Measurements from ENCODE around the gene GJD4. TPM values are rescaled to one million over a fixed set of nuclear protein-coding genes. Genes with fewer than 3 reads are reported as not detected.
A peak's percentile ranks its signal among the peaks of the same experiment; 100 is the strongest.

GJD4 gene
- total RNA-seq, 1 experiment from 2014 or later, result not detected

DNA sequence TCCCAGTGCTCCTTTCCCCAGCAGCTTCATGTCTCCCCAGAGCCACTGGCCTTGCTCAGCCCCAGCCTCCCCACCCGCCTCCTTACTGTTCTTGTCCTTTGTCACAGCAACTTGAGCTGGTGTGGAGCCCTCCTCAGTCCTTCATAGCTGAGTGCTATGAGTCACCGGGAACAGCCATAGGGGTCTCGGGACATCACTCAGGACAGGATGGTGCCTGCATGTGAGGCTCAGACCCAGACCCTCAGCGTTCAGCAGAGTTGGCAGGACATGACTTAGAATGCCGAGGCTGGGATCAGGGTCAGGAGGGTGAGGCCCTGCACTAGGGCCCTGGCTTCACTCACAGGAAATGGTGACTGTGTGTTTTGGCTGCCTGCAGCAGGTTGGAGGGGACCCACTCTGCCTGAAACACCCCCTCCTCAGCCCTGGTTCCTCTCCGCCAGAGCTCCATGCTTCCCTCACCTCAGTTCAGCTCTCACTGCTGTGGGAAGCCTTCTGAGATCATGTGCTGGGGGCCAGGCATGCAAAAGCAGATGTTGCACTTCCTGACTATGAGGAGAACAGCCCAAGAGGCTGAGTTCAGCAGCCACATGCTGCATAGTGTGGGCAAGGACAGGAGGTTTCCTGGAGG lies 40.7 kb upstream of the GJD4 start:
- no peaks in the 10 kb centered on the region for H4K20me1 ChIP-seq (ENCODE audit: insufficient read depth, low read depth, low read length)
- peaks cover 13% of the 10 kb centered on the region for H3K4me1 ChIP-seq (ENCODE audit: low read length)
- no peaks in the 10 kb centered on the region for H3K9me2 ChIP-seq (replicated peaks; ENCODE audit: insufficient read depth, low read length)
- H3K4me2 ChIP-seq (ENCODE audit: low read depth, low read length, poor library complexity, severe bottlenecking), result peak overlapping the region; percentile 12
- no peaks in the 10 kb centered on the region for H3K27me3 ChIP-seq (ENCODE audit: low read length)
- DNase-seq, result peak; percentile 66
- H3K9ac ChIP-seq (ENCODE audit: low read length), result peak overlapping the region; percentile 62
- no peaks in the 10 kb centered on the region for H3K9me3 ChIP-seq (ENCODE audit: low read length)
- H3K27ac ChIP-seq (ENCODE audit: low read length), result peak overlapping the region; percentile 50
- no peak overlapping the region for H3K4me3 ChIP-seq (ENCODE audit: low read length)
- no peaks in the 10 kb centered on the region for H3K36me3 ChIP-seq (ENCODE audit: insufficient read depth, low read length)
- H2AFZ ChIP-seq (ENCODE audit: low read length), result no peak overlapping the region; the same call in 1 of the 2 replicates
- H3K79me2 ChIP-seq (ENCODE audit: low read length), result no peaks in the 10 kb centered on the region

DNA sequence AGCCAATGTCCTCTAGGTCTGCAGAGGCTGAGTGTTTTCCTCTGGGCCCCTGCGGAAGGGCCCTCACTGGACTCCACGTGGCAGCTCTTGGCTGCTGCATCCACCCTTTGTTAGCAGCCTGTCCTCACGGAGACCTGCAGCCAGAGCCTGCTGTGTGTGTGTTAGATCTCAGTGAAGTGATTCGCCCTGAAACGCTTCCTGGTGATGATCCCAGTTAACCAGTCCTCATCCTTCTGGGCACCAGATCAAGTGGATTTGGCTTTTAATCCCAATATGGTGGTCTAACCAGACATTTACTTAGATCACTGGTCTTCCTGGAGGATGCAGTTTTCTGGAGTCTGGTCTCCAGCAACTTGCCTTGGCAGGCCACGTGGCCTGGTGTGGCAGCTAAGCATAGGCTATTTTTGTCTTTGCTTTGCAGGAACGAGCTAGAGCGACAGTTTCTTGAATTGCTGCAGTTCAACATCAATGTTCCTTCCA lies 39.5 kb upstream of the GJD4 start:
- Histone ChIP-seq H3K4me3 (ENCODE audit: low read length) (no peak overlapping the region), H3K36me3 (ENCODE audit: insufficient read depth, low read length) (no peaks in the 10 kb centered on the region), H3K4me2 (ENCODE audit: low read depth, low read length, poor library complexity, severe bottlenecking) (no peak overlapping the region), H2AFZ (ENCODE audit: low read length) (no peak overlapping the region), H3K27me3 (ENCODE audit: low read length) (no peaks in the 10 kb centered on the region), H3K9ac (ENCODE audit: low read length) (no peak overlapping the region), H3K27ac (ENCODE audit: low read length) (no peak overlapping the region), H3K9me3 (ENCODE audit: low read length) (no peaks in the 10 kb centered on the region), H3K79me2 (ENCODE audit: low read length) (no peaks in the 10 kb centered on the region), H3K9me2 (replicated peaks; ENCODE audit: insufficient read depth, low read length) (no peaks in the 10 kb centered on the region), H3K4me1 (ENCODE audit: low read length) (peaks cover 18% of the 10 kb centered on the region), H4K20me1 (ENCODE audit: insufficient read depth, low read depth, low read length) (no peaks in the 10 kb centered on the region)
- DNase-seq, result no peak

DNA sequence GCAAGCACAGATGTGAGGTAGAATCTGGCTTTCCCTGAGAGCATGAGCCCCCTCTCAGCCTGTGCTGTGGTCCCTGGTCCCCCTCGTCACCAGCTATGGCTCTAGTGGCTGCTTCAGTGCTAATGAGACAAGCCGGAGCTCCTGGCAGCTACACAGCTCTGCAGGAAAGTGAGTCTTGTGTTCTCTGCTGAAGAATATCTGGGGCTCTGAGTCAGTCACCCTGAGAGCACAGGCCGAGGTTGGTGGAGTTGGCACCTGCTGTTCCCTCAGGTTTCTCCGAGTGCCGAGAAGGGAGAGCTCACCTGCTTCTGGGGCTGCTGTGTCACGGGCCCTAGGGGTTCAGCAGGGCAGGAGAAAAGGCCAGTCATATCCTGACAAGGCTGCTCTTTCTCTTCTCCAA lies 37.2 kb upstream of the GJD4 start:
- Histone ChIP-seq H3K79me2 (ENCODE audit: low read length) (no peaks in the 10 kb centered on the region), H3K4me3 (ENCODE audit: low read length) (no peak overlapping the region), H3K9me2 (replicated peaks; ENCODE audit: insufficient read depth, low read length) (no peaks in the 10 kb centered on the region), H3K4me1 (ENCODE audit: low read length) (peaks cover 24% of the 10 kb centered on the region), H3K9me3 (ENCODE audit: low read length) (no peaks in the 10 kb centered on the region), H3K36me3 (ENCODE audit: insufficient read depth, low read length) (no peaks in the 10 kb centered on the region), H3K27me3 (ENCODE audit: low read length) (no peaks in the 10 kb centered on the region), H3K9ac (ENCODE audit: low read length) (no peak overlapping the region), H3K4me2 (ENCODE audit: low read depth, low read length, poor library complexity, severe bottlenecking) (no peak overlapping the region), H2AFZ (ENCODE audit: low read length) (no peak overlapping the region), H4K20me1 (ENCODE audit: insufficient read depth, low read depth, low read length) (no peaks in the 10 kb centered on the region), H3K27ac (ENCODE audit: low read length) (no peak overlapping the region)
- DNase-seq, result no peak

DNA sequence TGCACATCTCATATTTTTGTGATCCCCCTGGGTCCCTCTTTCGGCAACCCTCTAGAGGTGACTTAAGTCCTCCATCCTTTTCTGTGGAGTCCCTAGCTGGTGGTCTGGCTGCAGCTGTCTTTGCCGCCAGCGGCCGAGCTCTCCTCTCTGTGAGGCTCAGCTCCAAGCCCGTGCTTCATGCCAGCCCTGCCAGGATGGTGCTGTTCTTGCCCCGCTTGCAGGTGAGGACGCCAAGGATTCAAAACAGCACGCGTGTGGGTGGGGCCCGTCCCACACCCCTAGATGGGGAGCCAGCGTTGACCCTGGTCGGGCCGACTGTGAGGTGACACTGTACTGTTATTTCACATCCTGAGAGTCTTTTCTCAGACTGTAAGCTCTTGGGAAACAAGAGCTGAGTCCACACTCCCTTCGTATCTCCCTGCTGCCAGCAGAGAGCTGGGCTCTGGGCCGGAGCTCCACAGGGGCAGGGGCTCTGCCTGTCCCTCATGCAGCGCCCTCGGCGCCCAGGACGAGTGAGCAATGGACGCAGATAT lies 36.6 kb upstream of the GJD4 start:
- DNase-seq, result no peak

DNA sequence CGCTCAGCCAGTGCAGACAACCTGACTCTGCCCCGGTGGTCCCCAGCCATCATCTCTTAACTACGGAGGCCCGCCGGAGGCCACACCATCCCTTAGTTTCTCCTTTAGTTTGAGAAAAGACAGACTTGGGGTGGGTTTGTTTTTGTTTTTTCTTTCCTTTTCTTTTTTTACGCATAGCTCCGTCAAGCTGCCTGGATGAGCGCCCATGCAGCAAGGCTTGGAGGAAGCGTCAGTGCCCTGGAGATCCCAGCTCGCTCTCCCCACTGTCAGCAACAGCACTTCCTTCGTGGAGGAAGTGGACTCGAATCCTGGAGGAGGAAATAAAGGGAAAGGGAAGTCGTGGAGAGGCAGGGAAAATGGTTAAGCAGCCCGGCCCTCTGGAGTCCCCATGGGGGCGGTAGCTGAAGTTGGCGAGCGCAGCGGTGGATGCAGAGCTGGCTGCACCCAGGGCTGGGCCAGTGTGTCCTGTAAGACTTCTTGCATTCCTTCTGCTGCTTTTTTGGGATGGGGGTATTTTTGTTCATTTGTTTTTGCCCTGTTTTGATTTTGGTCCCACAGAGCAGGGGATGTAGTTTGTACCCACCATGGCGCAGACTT lies 35.9 kb upstream of the GJD4 start:
- Histone ChIP-seq H2AFZ (ENCODE audit: low read length) (no peak overlapping the region), H3K9me3 (ENCODE audit: low read length) (no peaks in the 10 kb centered on the region), H3K4me3 (ENCODE audit: low read length) (no peak overlapping the region), H3K27me3 (ENCODE audit: low read length) (no peaks in the 10 kb centered on the region), H3K79me2 (ENCODE audit: low read length) (no peaks in the 10 kb centered on the region), H3K9ac (ENCODE audit: low read length) (no peak overlapping the region), H4K20me1 (ENCODE audit: insufficient read depth, low read depth, low read length) (no peaks in the 10 kb centered on the region), H3K9me2 (replicated peaks; ENCODE audit: insufficient read depth, low read length) (no peaks in the 10 kb centered on the region), H3K36me3 (ENCODE audit: insufficient read depth, low read length) (no peaks in the 10 kb centered on the region), H3K4me2 (ENCODE audit: low read depth, low read length, poor library complexity, severe bottlenecking) (no peak overlapping the region), H3K4me1 (ENCODE audit: low read length) (peaks cover 22% of the 10 kb centered on the region), H3K27ac (ENCODE audit: low read length) (no peak overlapping the region)
- DNase-seq, result no peak

More for the DNA sequence above, 36.6 kb upstream of the GJD4 start:
- Histone ChIP-seq H3K9me2 (replicated peaks; ENCODE audit: insufficient read depth, low read length) (no peaks in the 10 kb centered on the region), H3K4me3 (ENCODE audit: low read length) (no peak overlapping the region), H3K27me3 (ENCODE audit: low read length) (no peaks in the 10 kb centered on the region), H3K27ac (ENCODE audit: low read length) (no peak overlapping the region), H3K4me1 (ENCODE audit: low read length) (peaks cover 24% of the 10 kb centered on the region), H3K36me3 (ENCODE audit: insufficient read depth, low read length) (no peaks in the 10 kb centered on the region), H3K9me3 (ENCODE audit: low read length) (no peaks in the 10 kb centered on the region), H3K4me2 (ENCODE audit: low read depth, low read length, poor library complexity, severe bottlenecking) (no peak overlapping the region), H3K79me2 (ENCODE audit: low read length) (no peaks in the 10 kb centered on the region), H2AFZ (ENCODE audit: low read length) (no peak overlapping the region), H4K20me1 (ENCODE audit: insufficient read depth, low read depth, low read length) (no peaks in the 10 kb centered on the region), H3K9ac (ENCODE audit: low read length) (no peak overlapping the region)

DNA sequence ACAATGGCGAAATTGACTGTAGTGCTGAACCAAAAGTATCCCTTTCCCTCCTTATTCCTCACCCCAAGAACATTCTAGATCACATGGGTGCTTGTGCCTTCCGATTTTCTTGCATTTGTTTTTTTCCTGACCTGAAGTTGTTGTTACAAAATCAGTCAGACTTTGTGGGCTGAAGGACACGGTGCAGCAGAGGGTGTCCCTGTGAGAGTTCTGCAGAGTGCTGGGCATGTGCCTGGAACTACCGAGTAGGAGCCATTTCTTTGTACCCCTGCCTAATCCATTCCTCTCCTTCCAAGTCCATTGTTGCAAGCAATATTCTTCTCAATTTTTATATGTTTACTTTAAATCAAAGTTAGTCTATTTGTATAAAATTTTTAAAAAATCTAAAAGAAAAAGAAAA lies 35.3 kb upstream of the GJD4 start:
- Histone ChIP-seq H3K27ac (ENCODE audit: low read length) (no peak overlapping the region), H3K9me2 (replicated peaks; ENCODE audit: insufficient read depth, low read length) (no peaks in the 10 kb centered on the region), H3K4me2 (ENCODE audit: low read depth, low read length, poor library complexity, severe bottlenecking) (no peak overlapping the region), H3K9ac (ENCODE audit: low read length) (no peak overlapping the region), H3K36me3 (ENCODE audit: insufficient read depth, low read length) (no peaks in the 10 kb centered on the region), H3K79me2 (ENCODE audit: low read length) (no peaks in the 10 kb centered on the region), H3K9me3 (ENCODE audit: low read length) (no peaks in the 10 kb centered on the region), H3K4me1 (ENCODE audit: low read length) (peaks cover 16% of the 10 kb centered on the region), H2AFZ (ENCODE audit: low read length) (no peak overlapping the region), H4K20me1 (ENCODE audit: insufficient read depth, low read depth, low read length) (no peaks in the 10 kb centered on the region), H3K27me3 (ENCODE audit: low read length) (no peaks in the 10 kb centered on the region), H3K4me3 (ENCODE audit: low read length) (no peak overlapping the region)
- DNase-seq, result no peak

DNA sequence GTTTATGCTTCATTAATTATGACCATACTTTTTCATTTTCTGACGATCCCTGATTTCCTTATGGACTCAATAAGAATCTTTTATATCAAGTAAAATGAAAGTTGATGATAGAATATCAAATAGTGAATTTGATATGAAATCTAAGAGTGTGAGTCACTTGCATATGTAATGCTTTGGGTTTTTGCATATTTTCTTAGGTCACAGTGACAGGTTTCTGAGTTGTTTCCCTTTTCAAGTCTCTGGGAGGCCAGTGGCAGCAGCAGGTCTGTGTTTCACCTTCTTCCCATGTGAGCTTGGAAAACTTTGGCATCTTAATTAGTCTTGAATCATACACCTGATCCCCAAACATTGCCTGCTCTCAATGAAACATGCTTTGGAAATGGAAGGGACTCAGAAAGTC lies 34.7 kb upstream of the GJD4 start:
- H3K4me1 ChIP-seq (ENCODE audit: low read length), result peaks cover 11% of the 10 kb centered on the region
- no peak overlapping the region for H3K4me3 ChIP-seq (ENCODE audit: low read length)
- peak overlapping the region; percentile 5 for H3K4me2 ChIP-seq (ENCODE audit: low read depth, low read length, poor library complexity, severe bottlenecking)
- H3K9me2 ChIP-seq (replicated peaks; ENCODE audit: insufficient read depth, low read length), result no peaks in the 10 kb centered on the region
- H3K9ac ChIP-seq (ENCODE audit: low read length), result no peak overlapping the region
- no peaks in the 10 kb centered on the region for H3K79me2 ChIP-seq (ENCODE audit: low read length)
- no peaks in the 10 kb centered on the region for H3K36me3 ChIP-seq (ENCODE audit: insufficient read depth, low read length)
- H2AFZ ChIP-seq (ENCODE audit: low read length), result no peak overlapping the region
- H3K9me3 ChIP-seq (ENCODE audit: low read length), result no peaks in the 10 kb centered on the region
- no peaks in the 10 kb centered on the region for H4K20me1 ChIP-seq (ENCODE audit: insufficient read depth, low read depth, low read length)
- H3K27me3 ChIP-seq (ENCODE audit: low read length), result no peaks in the 10 kb centered on the region
- H3K27ac ChIP-seq (ENCODE audit: low read length), result no peak overlapping the region
- no peak for DNase-seq

DNA sequence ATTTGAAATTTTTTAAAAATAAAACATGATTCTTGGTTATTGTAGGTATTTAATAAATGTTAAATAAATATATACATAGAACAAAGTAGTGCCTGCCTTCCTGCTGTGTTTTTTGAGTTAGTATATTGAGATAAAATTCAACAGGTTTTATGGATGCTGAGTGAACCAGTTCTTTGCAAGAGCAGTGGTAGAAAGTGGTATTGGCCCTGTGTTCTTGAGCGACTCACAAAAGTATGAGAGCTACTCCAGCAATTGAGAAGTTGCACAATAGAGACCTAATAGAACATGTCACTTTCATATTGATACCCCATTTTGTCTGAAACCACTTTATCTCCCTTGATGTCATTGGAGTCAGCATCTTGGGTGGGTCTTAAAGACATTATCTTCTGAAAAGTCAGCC lies 32.6 kb upstream of the GJD4 start:
- Histone ChIP-seq H3K9me2 (replicated peaks; ENCODE audit: insufficient read depth, low read length) (no peaks in the 10 kb centered on the region), H3K36me3 (ENCODE audit: insufficient read depth, low read length) (no peaks in the 10 kb centered on the region)

More for the DNA sequence above, 32.6 kb upstream of the GJD4 start:
- Histone ChIP-seq H4K20me1 (ENCODE audit: insufficient read depth, low read depth, low read length) (no peaks in the 10 kb centered on the region), H3K9ac (ENCODE audit: low read length) (no peak overlapping the region), H3K4me2 (ENCODE audit: low read depth, low read length, poor library complexity, severe bottlenecking) (no peak overlapping the region), H3K9me3 (ENCODE audit: low read length) (no peaks in the 10 kb centered on the region), H3K27me3 (ENCODE audit: low read length) (no peaks in the 10 kb centered on the region), H3K27ac (ENCODE audit: low read length) (no peak overlapping the region), H2AFZ (ENCODE audit: low read length) (no peak overlapping the region), H3K4me3 (ENCODE audit: low read length) (no peak overlapping the region), H3K79me2 (ENCODE audit: low read length) (no peaks in the 10 kb centered on the region), H3K4me1 (ENCODE audit: low read length) (peaks cover 11% of the 10 kb centered on the region)
- no peak for DNase-seq

Data from Karpas-422 (cell line).